22Rv1 (cell line): ENCODE results near the gene ADH5.
"Not testable (repeated sequence)": the region's sequence is repeated elsewhere in the genome, so short reads cannot be mapped to it uniquely, and the experiment has no call there.

Experiments used
- CTCF ChIP-seq: fragments of 450-650 bp; IDR thresholded peaks from 2 replicates; pipeline ENCODE4 v1.5.1; 2017; ENCODE audit warnings: mild to moderate bottlenecking
- ZFX ChIP-seq: fragments of 450-650 bp; IDR thresholded peaks from 2 replicates; pipeline ENCODE4 v1.6.1; 2017; ENCODE audit warnings: antibody characterized with exemption, borderline replicate concordance

GRCh38 chr4:99023800-99024251 is 64.8 kb downstream of the ADH5 start:
- not testable (repeated sequence) for TF ChIP-seq CTCF, ZFX
